Gastrocnemius medialis (tissue), 4 donors: Measurements from ENCODE around the gene OGN.

Source experiments
- POLR2A ChIP-seq, 2 donors: fragments of 450-650 bp; IDR thresholded peaks; one replicate each; pipeline ENCODE4 v1.6.1; 2017; ENCODE audit warnings: antibody characterized with exemption in 2 of 2, mild to moderate bottlenecking in 2 of 2, moderate library complexity in 2 of 2
- TF ChIP-seq, protein P1 (sequence below), 5 experiments: fragments of 450-650 bp in 3 of 5; fragments of 200-600 bp in 2 of 5; sonication (generic) in 2 of 5; IDR thresholded peaks in 4 of 5; conservative IDR thresholded peaks in 1 of 5; 1 replicate in 4 of 5; 2 replicates in 1 of 5; pipeline ENCODE4 v1.5.1; 2016 to 2019; ENCODE audit warnings: antibody characterized with exemption in 5 of 5, mild to moderate bottlenecking in 3 of 5, moderate library complexity in 3 of 5

DNA sequence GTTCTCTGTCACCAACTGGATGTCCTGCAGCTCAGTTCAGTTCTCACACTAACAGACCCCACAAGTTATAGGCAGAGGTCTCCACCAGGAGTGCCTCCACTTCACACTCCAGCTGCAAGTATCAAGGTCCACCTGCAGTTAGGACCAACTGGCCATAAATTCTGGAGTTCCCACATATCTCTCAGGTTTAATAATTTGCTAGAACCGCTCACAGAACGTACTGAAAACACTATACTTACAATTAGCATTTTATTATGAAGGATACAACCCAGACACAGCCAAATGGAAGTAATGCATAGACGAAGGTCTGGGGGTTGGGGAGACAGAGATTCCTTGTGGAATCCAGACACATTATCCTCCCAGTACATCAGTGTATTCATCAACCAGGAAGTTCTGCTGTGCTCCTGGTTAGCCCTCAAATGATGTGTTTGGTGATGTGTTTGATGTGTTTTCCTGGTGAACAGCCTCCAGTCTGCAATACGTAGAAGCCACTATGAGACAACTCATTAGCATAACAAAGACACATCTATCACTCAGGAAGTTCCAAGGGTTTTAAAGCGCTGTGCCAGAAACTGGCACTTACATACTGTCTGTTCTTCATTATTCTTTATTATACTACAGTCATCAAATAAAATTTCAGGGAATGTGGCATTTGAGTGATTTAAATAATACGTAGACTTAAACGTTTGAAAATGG is 25.4 kb downstream of the OGN start:
- no peak for TF ChIP-seq POLR2A (IDR thresholded peaks at IDR 0.05)
- TF ChIP-seq, protein P1, sequence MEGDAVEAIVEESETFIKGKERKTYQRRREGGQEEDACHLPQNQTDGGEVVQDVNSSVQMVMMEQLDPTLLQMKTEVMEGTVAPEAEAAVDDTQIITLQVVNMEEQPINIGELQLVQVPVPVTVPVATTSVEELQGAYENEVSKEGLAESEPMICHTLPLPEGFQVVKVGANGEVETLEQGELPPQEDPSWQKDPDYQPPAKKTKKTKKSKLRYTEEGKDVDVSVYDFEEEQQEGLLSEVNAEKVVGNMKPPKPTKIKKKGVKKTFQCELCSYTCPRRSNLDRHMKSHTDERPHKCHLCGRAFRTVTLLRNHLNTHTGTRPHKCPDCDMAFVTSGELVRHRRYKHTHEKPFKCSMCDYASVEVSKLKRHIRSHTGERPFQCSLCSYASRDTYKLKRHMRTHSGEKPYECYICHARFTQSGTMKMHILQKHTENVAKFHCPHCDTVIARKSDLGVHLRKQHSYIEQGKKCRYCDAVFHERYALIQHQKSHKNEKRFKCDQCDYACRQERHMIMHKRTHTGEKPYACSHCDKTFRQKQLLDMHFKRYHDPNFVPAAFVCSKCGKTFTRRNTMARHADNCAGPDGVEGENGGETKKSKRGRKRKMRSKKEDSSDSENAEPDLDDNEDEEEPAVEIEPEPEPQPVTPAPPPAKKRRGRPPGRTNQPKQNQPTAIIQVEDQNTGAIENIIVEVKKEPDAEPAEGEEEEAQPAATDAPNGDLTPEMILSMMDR (IDR thresholded peaks at IDR 0.05 in 4 of 5, conservative IDR thresholded peaks at IDR 0.05 in 1 of 5) = no peak
